ENCODE measurements around the gene CC2D1A.

Gene CC2D1A

DNA sequence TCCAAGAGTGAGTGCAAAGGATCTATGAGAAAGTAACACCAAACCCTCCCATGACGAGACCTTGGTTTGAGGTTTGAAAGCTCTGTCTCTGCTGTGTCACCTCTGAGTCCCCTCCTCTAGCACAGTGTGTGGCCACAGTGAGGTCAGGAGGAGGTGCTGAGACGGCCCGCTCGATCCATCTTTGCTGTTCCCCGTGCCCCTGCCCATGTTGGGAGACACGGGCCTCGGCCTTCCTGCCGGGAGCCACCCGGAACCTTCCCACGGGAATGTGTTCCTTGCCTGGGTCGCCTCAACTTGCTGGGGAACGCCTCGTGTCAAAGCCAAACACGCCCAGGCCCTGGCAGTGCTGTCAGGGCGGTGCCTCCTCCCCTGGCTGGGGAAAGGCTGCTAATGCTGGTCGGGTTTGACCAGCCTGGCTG, 19.0 kb upstream of the CC2D1A start:
- TF ChIP-seq, protein P1, sequence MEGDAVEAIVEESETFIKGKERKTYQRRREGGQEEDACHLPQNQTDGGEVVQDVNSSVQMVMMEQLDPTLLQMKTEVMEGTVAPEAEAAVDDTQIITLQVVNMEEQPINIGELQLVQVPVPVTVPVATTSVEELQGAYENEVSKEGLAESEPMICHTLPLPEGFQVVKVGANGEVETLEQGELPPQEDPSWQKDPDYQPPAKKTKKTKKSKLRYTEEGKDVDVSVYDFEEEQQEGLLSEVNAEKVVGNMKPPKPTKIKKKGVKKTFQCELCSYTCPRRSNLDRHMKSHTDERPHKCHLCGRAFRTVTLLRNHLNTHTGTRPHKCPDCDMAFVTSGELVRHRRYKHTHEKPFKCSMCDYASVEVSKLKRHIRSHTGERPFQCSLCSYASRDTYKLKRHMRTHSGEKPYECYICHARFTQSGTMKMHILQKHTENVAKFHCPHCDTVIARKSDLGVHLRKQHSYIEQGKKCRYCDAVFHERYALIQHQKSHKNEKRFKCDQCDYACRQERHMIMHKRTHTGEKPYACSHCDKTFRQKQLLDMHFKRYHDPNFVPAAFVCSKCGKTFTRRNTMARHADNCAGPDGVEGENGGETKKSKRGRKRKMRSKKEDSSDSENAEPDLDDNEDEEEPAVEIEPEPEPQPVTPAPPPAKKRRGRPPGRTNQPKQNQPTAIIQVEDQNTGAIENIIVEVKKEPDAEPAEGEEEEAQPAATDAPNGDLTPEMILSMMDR (IDR thresholded peaks at IDR 0.05) = no peak

DNA sequence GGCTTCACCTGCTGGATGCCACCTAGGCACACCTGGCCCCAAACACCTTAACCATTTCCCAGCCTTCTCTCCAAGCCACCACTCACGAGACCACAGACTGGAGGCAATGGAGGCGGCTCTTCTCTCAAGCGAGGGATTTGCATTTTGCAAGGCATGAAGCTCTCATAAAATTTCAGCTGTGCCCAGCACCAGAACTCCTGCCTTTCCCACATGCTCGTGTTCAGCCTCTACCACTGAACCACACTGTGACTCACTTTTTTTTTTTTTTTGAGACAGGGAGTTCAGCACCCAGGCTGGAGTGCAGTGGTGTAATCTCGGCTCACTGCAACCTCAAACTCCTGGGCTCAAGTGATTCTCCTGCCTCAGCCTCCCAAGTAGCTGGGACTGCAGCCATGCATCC, 18.5 kb upstream of the CC2D1A start:
- TF ChIP-seq, protein P1 (IDR thresholded peaks at IDR 0.05) = no peak

DNA sequence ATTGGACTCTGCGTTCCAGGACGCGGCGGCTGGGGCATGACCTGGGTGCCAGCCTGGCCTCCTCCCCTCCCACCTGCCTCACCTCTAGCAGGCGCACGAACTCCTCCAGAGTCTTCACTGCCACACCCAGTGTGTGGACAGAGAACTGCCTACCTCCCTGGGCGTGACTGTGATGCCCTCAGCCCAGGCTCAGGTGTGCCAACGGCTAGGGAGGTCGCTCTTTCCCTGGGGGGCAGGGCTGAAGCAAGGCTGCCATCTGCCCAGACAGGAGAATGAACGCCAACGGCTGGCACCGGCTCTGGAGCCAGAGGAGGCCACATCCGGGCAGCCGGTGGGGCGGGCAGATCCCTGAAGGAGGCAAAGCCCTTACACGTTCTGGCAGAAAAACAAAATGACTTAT, 17.7 kb upstream of the CC2D1A start:
- TF ChIP-seq, protein P1 (IDR thresholded peaks at IDR 0.05) = no peak

DNA sequence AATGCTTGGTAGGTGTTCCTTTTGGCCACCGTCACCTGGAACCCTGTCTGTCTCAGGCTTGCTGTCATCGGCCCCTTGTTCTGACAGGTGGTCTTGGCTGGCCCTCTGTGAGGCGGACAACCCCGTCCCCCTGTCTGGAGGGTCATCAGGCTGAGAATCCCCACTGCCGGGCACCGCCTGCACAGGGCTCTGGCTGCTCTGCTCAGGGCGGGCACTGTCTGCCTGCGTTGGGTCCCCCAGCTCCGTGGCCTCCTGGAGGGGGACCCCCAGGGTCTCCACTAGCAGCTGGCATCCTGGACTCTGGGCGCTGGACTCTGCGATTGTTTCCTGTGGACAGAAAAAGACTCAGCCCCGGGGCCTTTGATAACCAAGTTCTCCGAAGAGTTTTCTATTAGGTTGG, 15.9 kb upstream of the CC2D1A start:
- TF ChIP-seq, protein P1 (IDR thresholded peaks at IDR 0.05) = no peak

DNA sequence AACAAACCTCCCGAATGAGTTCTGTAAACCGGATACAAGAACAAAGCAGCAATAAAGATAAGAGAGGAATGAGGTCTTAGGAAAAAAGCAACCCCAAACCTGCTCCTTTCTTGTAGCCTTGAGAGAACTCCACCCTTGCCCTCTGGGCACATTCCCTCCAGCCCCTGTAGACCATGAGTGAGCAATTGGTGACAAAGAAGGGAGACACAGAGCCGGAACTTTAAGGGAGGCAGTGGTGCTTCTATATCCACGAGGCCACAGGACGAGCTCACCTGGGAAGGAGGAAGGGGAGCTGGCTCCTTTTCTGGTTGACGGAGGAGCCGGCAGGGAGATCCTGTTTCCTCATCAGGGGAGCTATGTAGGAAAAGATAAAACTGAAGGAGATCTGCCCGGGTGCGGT, 13.1 kb upstream of the CC2D1A start:
- TF ChIP-seq, protein P1 (IDR thresholded peaks at IDR 0.05) = no peak

DNA sequence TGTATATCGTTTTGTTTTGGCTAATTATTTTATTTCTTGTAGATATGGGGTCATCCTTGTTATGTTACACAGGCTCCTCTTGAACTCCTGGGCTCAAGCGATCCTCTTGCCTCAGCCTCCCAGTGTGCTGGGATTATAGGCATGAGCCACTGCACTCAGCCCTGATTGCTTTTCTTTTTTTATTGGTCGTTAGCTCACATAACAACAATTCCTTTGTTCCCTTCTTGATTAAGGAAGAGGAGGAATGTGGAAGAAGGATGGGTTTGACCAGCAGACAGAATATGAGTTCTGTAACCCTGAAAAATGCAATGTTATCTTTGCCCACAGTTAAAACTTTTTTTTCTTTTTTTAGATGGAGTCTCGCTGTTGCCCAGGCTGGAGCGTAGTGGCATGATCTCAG, 11.4 kb upstream of the CC2D1A start:
- TF ChIP-seq, protein P1 (IDR thresholded peaks at IDR 0.05) = no peak

DNA sequence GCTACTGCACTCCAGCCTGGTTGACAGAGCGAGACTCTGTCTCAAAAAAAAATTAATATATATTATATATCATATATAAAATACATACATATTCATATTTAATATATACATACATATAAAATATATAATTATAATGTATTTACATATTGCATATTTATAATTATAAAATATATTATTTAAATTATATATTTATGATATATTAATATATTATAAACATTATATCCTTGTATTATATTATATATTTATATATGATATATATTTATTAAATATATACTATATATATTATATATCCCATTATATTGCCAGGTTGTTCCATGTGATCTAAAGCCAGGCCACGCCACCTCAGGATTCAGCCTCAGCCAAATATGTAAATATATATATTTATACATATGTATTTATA, 9.8 kb upstream of the CC2D1A start:
- TF ChIP-seq, protein P1 (IDR thresholded peaks at IDR 0.05) = no peak

DNA sequence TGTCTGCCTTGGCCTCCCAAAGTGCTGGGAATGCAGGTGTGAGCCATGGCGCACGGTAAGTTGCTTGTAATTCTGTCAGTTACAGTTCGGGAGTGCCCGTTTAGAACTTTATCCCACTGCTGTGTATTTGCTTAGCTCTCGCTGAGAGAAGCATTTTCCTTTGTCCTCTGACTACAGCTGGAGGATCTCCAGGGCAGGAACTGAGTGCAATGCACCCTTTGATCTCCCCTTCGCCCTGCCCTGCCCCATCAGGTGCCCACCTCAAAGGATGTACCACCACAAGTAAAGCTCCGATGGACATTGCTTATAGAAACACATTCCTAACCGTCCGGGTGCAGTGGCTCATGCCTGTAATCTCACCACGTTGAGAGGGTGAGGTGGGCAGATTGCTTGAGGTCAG, 6.6 kb upstream of the CC2D1A start:
- TF ChIP-seq, protein P1 (IDR thresholded peaks at IDR 0.05) = no peak
